Measurements from ENCODE around the gene BHLHE23. TPM values are rescaled to one million over a fixed set of nuclear protein-coding genes. Genes with fewer than 3 reads are reported as not detected.

Gene BHLHE23
- total RNA-seq, 4 donors from 2014 or later = not detected

GRCh38 chr20:63021356-63022321, 14.9 kb upstream of the BHLHE23 start:
- TF ChIP-seq POLR2A (IDR thresholded peaks at IDR 0.05) (no peak), CTCF (IDR thresholded peaks at IDR 0.05) (no peak)

GRCh38 chr20:63020681-63021080, 13.9 kb upstream of the BHLHE23 start:
- no peaks in the 10 kb centered on the region for H3K36me3 ChIP-seq
- intact Hi-C loops (cut with DNase I; ENCODE audit: low total_unique reads) = no loop called here
- no peak overlapping the region for H3K27ac ChIP-seq
- TF ChIP-seq CTCF (IDR thresholded peaks at IDR 0.05) = no peak
- no peak for TF ChIP-seq POLR2A (IDR thresholded peaks at IDR 0.05)
- peaks cover 0 to 1% of the 10 kb centered on the region in 2 donors for H3K4me1 ChIP-seq
- peaks cover 0 to 30% of the 10 kb centered on the region in 2 donors for H3K27me3 ChIP-seq
- H3K4me3 ChIP-seq = no peak overlapping the region
- no peak for DNase-seq
- H3K9me3 ChIP-seq = no peaks in the 10 kb centered on the region

More at GRCh38 chr20:63021356-63022321, 14.9 kb upstream of the BHLHE23 start:
- H3K4me1 ChIP-seq = peaks cover 0 to 5% of the 10 kb centered on the region in 2 donors
- H3K36me3 ChIP-seq = no peaks in the 10 kb centered on the region
- H3K4me3 ChIP-seq = no peak overlapping the region
- no peaks in the 10 kb centered on the region for H3K9me3 ChIP-seq
- H3K27ac ChIP-seq = no peak overlapping the region
- H3K27me3 ChIP-seq = peaks cover 0 to 30% of the 10 kb centered on the region in 2 donors
- no peak for DNase-seq
- intact Hi-C loops (cut with DNase I; ENCODE audit: low total_unique reads) = no loop called here

GRCh38 chr20:63017826-63018411, 11.2 kb upstream of the BHLHE23 start:
- Histone ChIP-seq H3K9me3 (no peaks in the 10 kb centered on the region), H3K36me3 (no peaks in the 10 kb centered on the region), H3K4me3 (no peak overlapping the region), H3K27ac (no peak overlapping the region), H3K4me1 (no peaks in the 10 kb centered on the region), H3K27me3 (peaks cover 3 to 15% of the 10 kb centered on the region in 2 donors)
- TF ChIP-seq POLR2A (IDR thresholded peaks at IDR 0.05) = no peak
- TF ChIP-seq CTCF (IDR thresholded peaks at IDR 0.05) = no peak
- DNase-seq = no peak
- intact Hi-C loops (cut with DNase I; ENCODE audit: low total_unique reads) = no loop called here

- intact Hi-C loops (cut with DNase I; ENCODE audit: low total_unique reads) = no loop called here
Observed at GRCh38 chr20:63017076-63017825, 10.5 kb upstream of the BHLHE23 start.

More at GRCh38 chr20:63017076-63017825, 10.5 kb upstream of the BHLHE23 start:
- H3K4me3 ChIP-seq = no peak overlapping the region
- no peaks in the 10 kb centered on the region for H3K36me3 ChIP-seq
- TF ChIP-seq CTCF (IDR thresholded peaks at IDR 0.05) = no peak
- no peak for TF ChIP-seq POLR2A (IDR thresholded peaks at IDR 0.05)
- no peaks in the 10 kb centered on the region for H3K9me3 ChIP-seq
- H3K4me1 ChIP-seq = no peaks in the 10 kb centered on the region
- H3K27me3 ChIP-seq = peaks cover 3 to 20% of the 10 kb centered on the region in 2 donors
- no peak overlapping the region for H3K27ac ChIP-seq
- no peak for DNase-seq

Measured in uterus (tissue), 4 donors.